OCI-M1 (cell line): ENCODE results near the gene KLC1.
A peak's percentile ranks its signal among the peaks of the same experiment; 100 is the strongest.

Source experiments
- DNase-seq: peaks from one replicate; lab custom pipeline; 2025; lab: John Stamatoyannopoulos, UW

The KLC1 gene

DNA sequence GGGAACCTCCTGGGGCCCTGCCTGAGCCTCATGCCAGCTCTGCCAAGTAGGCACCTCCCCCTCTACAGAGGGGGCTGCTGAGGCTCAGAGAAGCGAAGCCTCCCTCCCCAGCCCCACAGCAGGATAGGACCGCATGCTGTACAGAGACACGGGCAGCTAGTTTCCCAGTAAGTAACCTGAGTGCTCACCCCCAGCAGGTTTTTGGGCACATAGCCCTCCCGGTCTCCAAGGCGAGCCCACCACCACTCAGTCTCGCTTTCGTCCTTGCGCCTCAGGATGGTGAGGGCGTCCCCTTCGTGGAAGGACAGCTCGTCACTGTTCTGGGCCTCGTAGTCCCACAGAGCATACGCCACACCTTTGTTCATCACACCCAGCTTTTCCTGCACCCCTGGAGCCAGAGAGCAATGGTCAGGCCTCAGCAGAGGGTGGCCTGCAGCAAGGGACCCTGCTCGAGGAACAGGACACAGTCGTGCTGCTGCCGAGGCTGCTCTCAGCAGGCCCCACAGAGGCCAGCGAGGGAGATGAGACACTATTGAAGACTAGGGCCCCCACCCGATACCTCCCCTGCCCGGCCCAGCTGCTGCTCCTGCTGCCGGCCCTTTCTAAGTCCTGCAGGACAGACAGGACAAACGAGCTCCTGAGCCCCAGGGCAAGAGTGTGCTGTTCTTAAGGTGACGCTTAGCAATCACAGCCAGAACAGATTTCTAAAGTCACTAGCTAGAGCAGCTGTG lies 107.0 kb downstream of the KLC1 start:
- DNase-seq: no peak

DNA sequence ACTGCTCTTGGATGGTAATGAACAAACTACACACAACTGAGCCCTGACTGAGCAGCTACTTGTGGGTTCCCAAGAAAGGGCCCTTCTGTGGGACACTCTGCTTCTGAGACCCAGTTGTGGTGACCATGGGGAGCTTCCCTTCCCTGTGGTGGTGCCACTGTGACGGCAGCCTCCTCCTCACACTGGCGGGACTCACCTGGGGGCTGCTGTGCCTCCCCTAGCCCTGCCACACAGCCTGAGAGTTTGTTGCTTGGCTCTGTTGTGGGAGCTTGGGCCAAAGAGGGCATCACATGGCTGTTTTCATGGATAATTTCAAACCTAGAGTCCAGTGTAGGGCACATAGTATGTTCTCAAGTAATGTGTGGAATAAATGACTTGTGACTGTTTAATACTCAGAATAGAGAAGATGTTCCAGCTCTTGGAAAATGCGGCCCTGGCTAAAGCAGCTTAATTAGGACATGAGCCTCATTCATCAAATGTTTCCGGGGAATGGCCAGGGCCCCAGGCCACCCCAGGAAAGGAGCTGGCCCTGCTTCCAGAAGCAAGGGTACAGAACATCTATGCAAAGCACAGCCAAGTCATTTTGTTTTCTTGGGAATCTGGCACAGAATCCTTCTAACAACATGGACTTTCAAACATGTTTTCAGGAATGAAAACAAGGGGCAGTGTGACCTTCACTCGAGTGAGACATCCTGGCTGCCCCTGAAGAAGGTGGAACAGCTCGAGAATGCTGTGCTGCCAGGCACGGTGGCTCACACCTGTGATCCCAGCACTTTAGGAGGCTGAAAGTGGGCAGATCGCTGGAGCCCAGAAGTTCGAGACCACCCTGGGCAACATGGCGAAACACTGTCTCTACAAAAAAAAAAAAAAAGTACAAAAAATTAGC lies 107.8 kb downstream of the KLC1 start:
- DNase-seq: no peak

DNA sequence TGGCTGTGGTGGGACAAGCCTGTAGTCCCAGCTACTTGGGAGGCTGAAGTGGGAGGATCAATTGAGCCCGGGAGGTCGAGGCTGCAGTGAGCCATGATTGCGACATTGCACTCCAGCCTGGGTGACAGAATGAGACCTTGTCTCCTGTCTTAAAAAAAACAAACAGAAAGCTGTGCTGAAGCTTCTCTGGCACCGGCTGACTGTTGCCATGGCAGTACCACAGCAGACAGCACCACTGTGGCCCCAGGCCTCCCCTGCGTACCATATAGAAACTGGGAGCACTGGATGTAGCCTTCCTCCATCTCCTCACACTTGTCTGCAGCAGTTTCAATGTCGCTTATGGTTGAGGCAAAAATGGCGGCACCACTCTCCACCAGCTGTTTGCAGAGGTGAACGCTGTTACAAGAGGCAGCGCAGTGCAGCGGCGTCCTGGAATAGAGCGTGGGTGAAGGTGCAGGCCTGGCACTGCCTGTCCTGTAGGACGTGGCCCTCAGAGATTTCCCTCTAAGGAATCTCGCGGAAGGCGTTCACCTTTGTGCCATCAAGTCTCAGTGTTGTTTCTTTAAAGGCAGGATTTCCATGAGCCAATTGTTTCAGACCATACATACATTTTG lies 108.5 kb downstream of the KLC1 start:
- DNase-seq: no peak

DNA sequence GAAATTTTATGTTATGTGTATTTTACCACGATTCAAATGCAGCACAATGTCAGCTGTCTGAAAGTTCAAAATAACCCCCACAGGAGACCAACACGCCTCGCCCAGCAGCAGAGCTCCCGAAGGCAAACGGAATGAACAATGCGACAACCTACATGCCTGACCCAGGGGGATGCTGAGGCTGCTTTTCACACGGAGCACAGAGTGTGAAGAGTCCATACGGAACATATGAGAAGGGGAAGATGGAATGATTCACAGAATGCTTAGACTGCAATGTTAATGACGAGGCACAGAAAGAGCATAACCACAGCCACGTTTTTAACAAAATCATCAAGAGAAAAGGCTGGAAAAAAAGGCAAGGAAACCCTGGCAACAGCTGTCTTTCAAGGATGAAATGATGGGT lies 109.2 kb downstream of the KLC1 start:
- no peak for DNase-seq

DNA sequence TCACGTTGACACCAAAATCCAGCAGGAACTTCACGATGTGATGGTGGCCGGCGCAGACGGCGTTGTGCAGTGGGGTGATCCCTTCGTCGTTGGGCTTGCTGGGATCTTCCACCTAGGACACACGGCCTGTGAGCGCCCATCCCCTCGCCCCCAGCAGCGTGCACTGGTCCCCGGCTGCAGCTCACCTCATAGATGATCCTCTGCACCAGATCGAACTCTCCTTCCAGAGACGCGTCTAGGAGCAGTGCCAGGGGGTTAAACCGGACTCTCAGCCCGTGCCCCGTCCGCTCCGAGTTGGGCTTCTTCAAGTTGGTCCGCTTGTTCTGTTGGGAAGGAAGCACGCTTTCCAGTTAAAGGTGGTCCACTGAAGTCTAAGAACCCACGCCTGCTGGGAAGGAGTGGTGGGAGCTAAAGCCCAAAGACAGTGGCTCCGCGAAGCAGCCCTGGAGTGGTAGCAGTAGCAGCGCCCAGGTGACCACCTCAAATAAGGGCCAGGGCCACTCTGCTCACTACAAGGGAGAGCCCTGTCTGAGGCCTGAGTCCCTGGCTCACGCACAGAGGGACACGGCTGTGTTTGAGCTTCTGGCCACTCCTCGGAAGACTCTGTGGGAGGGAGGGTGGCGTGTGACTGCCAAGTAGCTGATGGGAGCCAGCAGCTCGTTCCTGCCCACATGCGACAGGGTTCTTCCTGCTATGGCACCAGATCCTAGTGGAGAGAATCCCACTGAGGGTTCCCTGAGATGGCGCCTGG lies 109.9 kb downstream of the KLC1 start:
- no peak for DNase-seq

DNA sequence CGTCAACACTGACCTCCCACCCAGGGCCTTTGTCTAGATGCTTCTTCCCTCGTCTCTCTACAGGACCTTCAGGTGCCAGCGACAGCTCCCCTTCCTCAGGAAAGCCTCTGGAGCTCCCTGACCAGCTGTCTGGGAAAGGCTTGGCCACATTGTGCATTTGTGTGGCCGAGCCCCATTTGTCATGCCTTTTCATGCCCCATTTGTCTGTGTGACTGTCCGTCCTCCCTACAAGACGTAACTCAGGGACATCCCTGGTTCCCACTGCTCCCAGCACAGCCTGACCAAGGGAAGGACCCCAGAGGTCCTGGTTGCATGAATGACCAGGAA lies 110.4 kb downstream of the KLC1 start:
- DNase-seq: no peak

DNA sequence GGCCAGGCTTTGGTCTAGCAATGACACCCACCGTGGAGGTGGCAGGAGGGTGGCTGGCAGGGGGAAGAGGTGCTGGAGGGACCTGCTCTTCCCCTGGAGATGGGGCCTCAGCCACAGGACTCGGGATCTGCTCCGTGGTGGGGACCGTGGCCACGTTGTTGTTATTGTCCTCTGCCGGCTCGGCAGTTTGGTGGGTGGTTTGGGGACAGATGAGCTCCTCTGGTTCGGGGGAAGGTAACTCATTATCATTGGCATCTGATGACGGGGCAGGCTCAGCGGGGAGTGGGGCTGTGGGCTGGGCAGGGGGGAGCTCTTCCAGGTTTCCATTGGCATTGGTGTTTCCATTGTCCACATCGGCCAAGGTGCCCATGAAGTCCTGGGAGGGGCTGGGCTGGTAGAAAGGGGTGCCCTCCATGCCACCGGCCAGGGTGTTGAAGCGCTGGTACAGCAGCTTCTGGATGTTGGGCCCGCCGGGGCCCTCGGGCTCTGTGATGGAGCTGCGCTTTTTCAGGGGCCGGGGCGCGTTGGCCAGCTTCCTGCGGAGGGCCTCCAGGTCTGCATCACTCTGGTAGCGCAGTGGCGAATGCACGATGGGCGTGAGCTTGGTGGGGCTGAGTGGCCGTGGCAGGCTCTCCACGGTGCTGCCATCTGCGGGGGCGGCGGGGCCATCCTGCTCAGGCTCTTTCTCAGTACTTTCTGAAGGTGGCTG lies 110.9 kb downstream of the KLC1 start:
- DNase-seq: no peak

DNA sequence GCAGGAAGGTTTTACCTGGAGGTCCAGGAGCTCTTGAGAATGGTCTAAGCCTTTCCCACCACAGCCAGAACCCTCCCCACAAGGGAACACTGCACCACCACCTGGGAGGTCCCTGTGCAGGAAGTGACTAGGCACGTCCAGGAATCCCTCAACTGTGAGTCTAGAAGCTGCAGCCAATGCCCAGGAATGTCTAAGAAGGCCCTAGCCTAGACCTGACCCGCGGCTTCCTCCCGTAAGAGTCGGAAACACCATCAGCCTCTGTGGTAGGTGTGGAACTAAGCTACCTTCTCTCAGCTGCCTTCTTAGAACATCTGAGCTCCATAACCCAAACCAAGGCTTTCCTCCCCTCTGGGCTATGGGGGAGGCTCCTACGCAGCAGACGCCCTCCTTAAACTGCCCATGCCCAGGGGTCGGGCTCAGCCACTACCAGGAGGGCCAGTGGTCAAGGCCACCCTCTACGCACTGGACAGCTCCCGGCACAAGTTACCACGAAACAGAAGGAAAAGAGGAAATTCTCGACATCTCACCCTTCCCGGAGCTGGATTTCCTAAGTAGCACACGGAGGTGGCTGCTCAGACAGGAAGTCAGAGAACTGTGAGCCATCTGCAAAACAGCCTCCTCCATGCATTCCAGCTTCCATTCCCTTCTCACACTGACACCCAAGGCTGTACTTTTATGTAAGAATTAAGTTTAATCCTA lies 112.1 kb downstream of the KLC1 start:
- DNase-seq: no peak

DNA sequence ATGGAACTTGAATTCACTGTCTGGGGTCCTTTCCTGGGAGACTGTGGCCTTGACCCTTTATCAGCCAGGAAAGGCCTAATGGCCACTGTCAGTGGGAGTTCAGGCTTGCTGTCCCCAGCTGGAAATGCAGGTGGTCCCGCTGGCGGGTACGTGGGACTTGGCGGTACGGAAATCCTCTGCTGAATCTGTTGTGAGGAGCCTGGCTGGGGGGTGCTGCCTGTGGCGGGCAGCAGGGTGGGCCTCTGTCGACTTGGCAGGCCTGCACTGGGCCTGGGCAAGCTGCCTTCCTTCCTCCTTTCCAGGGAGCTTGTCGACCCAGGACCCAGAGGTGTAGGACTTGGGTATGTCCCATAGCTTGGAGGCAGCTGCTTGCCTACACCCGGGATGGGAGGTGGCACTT lies 112.9 kb downstream of the KLC1 start:
- DNase-seq: no peak

DNA sequence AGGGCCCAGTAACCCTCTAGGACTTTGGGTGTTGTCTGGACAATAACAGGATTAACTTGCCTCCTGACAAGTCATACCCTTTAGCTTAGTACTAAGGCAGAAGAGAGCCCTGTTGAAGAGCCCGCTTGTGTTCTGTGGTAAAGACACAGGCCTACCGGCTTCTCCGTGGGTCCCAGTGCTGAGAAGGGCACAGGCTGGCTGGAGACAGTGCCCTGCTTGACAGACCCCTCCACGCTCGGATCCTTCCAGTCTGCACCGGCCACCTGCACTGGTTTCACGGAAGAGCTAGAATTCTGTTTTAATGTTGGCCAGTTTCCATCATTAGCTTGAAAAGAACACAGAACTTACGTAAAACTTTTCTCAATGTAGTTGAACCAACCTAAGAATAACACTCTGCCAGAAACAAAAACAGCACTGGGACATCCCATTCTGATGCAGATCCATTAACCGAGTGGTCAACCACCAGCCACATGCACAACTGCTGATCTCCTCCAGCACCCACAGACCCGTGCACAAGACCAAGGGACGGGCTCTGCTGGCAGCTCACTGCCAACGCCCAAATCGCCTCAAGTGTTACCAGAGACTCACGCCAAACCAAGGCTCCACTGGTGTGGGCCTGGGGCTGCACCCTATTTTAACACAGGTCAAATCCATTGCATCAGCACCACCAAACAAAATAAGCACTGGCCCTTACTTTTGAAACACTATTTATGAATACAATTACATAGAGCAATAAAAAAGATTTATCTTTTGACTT lies 113.7 kb downstream of the KLC1 start:
- DNase-seq: no peak

DNA sequence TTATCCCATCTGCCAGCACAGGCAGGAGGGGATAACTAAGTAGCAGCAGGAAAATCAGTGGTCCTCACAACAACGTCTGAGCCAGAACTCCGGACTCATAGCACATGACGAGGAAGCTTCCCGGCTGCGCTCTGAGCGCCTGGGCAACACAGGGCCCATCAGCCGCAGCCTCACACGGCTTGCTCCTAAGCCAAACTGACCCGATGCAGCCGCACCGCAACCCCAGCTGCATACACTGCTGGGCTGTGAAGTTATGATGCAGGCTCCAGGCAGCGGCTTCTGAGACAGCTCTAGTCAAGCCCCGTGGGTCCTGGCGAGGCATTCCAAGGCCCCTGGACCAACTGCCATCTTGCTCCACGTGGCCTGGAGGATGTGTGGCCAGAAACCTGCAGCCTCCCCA lies 114.7 kb downstream of the KLC1 start:
- DNase-seq: no peak

DNA sequence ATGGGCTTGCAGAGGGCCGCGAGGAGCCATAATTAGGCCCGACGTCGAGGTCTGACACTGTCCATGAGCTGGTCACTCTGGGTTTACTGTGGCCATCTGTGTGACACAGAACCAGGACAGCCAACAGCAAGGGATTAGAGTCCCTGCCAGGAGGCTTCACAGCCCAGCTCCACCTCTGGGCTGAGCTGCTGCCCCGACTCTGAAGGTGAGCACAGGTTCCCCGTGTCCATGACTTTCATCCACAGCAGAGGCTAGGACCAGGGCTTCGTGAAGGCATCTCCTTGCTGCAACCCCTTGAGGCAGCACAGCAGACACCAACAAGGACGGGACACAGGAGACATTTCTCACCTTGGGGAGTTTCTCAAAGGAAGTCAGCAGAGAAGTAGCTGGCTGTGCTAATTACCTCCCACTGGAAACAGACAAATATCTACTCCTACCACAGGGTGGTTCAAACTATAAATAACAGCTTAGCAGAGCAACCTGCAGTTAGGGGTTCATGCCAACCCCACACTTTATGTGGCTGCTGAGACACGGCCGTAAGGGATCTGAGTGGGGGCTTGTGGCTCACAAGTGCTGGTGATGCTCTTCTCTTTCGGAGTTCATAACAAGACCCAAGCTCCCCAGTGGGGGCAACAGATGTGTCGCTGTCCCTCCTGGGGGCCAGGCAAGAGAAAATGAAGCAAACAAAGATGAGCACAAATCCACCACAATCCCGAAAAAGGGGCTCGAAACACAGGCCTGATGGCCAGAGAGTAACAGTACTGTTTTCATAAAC lies 115.8 kb downstream of the KLC1 start:
- DNase-seq: no peak

DNA sequence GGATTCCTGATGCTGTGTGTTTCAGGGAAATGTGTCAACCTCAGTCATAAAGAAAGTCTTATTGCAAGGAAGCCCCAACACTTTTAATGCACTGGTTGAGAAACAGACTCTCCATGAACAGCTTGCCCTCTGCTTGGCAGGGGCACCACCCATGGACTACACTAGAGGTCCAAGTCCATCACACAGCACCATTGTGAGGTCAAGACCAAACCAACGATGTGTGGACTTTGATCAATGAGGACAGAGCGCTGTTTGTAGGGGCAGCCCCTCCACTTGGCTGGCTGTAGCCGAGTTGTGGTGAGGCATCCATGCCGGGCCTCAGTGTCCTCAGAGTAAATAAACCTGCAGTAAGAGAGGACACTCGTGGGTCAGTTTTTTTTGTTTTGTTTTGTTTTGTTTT lies 116.4 kb downstream of the KLC1 start:
- no peak for DNase-seq

DNA sequence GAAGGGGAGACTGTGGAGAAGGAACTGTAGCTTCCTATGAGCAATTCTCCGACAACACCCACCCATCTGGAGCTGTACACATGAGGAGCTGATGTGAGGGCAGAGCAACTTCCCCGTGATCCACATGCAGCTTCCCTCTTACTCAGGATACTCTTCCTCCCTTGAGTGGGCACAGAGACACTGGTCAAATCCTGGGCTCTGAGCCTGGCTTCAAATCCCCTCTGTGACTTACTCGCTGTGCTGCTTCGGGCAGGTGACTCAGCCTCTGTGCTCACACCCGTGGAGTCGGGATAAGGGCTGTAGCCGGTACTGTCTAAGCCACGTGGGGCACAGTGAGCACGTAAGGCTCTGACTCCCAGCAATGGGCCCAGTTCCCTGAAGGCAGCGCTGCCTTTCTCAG lies 117.7 kb downstream of the KLC1 start:
- DNase-seq: no peak

DNA sequence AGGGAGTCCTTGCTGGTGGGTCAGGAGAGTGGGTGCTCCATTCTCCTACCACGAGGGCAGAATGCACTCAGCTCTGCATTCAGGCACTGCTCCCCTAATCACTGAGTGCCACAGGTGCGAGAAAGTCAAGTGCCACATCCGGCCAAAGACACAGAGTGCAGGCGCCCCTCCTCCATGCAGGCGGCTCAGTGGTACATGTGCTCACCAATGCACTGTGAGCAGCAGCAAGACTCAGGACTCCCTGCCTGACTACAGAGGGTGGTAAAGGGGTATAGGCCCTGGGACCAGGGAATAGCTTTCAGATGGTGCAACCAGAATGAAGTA lies 119.5 kb downstream of the KLC1 start:
- no peak for DNase-seq

DNA sequence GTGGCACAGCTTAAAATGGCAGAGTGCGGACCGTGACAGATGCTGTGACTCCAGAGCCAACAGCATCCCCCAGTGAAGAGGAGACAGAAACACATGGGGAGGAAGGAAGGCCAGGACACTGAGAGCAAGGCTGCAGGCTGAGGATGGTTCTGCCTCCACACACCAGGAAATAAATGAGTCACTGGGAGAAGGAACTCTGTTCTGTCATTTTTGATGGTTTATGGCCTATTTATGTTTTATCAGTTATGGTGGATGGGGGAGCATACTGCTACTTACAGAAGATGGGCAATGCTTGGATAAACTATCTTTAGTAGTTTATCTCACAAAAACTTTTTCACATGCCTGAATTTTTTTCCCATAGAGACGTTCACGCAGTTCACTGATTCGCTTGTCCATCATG lies 120.4 kb downstream of the KLC1 start:
- DNase-seq: no peak

DNA sequence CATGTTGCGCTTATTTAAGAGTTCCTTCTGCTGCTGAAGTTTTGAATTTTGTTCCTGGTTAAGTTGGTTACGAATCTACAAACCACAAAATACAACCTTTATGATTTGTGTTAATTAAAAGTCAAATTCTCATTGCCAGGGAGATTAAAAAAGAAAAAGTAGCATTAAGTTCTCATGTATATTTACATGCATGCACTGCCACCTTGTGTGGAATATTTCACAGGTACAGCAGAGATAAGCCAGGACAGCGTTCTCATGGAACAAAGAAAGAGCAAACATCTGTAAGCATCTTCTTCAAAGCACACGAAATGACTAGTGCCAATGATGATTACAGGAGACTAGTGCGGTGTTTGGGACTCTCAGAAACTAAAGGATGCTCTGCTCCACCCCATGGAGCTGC lies 120.8 kb downstream of the KLC1 start:
- peak; percentile 22 for DNase-seq
